HCEC 1CT (cell line): ENCODE results near the gene SGCD.

ENCODE experiments used
- DNase-seq: peaks from one replicate; pipeline ENCODE4 v3.0.0-alpha.2; 2017

Gene SGCD

DNA sequence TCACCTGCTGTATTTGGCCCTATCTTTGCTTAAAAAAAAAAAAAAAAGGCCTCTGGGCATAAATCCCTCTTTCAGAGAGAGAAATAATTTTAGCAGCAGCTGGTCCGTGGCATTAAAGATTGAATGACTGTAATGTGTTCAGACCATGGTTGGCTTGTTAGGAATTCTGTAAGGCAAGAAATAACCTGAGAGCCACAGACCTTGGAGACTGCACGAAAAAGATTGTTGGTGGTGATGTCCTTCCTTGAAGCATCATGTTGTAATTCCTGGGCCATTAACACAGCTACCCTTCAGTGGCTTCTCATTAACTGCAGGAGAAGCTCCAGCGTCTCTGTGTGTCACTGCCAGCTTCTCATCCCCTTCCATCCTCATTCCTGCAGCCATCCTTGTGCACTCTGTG lies 79.0 kb downstream of the SGCD start:
- no peak for DNase-seq

DNA sequence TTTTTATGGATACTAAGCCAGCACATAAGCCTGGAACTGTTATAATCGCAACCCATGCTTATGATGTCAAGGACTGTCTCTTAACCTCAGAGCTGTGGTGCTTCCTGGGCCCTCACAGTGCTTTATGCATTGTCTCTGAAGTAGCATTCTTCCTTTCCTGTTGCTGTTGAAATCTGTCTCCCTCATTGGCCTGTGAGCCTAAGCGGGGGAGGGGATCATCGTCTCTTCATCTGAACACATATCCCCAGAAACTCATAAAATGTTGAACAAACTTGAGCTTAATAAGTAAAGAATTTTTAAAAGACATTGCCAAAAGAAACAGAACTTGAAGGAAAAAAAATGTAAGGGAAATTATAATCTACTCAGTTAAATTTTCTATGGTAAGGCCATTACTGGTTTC lies 80.3 kb downstream of the SGCD start:
- DNase-seq: no peak

DNA sequence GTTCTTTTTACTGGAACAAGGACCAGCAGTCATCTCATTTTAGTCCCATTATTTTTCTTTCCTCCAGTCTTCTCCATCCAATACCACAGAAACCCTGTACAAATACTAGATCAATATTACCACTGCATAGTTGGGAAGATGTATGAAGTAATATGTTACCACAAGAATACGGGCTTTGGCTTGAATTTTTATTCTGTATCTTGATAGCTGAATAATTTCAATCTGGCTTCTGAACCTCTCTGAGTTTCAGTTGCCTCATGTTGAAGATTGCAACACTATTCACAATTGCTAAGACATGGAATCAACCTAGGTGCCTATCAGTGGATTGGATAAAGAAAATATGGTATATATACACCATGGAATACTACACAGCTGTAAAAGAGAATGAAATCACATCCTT lies 82.9 kb downstream of the SGCD start:
- no peak for DNase-seq

DNA sequence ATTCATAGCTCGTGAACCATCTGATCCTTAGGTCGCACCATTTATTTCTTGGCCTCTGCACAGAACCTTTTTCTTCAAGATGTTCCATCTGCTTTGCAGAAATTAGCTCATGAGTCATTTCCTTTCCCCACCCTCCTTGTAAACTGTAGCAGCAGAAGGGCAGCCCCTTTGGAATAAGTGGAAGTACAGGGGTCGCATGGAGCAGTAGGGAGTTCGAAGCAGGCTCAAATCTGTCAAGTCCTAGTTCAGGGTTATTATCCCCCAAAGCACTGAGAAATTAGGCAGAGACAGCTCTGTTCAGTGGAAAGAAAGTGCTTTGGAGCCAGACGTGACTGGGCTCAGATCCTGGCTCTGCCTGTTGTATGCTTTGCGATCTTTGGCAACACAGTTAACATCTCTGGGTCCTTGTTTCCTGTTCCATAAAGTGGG lies 84.2 kb downstream of the SGCD start:
- DNase-seq: peak; percentile 73

DNA sequence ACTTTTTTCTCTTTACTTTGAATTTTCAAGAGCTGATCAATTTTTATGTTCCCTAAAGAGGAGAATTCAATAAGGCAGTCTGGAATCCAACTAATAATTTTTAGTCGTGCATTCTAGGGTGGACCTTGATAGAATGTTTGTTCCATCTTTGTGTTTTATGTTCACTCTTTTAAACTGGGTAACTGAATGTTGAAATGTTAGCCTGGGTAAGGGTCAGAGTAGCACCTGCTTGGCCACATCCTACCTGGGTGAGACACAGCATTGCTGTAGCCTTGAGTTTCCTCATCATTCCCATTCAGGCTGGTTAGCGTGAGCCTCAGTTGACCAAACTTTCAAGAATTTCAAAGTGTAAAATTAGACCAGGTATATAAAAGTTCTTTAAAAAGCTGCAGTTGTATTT lies 85.0 kb downstream of the SGCD start:
- no peak for DNase-seq

DNA sequence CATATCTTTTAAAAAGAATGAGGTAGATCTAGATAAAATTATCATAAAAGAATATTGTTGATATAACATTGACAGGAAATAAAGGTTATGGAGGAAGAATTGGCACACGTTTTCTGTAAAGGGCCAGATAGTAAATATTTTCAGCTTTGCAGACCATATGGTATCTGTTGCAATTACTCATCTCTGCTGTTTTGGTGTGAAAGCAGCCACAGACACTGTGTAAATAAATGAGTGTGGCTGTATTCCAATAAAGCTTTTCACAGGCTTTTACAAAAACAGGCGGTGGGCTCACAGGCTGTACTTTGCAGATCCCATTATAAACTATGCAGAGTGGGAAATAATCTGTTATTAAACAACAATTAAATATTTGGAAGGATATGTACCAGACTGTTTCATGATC lies 87.4 kb downstream of the SGCD start:
- DNase-seq: peak; percentile 56

DNA sequence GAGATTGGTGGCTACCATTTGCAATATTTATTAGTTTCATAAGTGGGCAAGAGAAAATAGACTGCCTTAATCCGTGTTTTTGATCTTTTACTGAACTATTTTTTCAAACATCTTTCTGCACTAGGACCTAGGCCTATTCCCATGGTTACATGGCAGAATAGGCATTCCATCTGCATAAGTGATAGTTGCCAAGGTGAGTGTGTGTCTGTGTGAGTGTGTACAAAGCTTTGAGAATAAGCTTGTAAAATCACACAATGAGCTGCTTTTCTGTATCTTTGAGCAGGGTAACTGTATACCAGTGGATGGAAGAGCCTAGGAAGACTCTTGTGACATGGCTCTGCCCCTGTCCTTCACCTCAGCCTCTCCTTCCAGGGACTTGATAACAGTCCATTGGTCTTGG lies 92.7 kb downstream of the SGCD start:
- DNase-seq: no peak

DNA sequence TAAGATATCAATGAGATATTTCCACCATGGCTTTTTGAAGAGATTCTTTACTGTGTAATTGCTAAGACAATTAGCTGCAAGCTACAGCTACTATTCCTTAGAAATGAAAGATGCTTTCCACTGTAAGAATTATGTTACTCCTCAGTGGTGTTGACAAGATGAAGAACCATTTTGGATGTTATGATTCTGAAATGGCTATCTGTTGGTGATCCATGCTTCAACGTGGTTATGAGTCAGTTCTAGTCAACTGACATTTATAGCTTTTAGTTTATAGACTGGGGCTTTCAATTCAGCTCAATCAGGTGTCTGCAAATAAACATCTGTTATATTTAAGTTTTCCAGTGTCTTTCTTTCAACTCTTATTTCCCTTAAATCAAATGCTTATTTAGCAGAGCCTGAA lies 93.7 kb downstream of the SGCD start:
- DNase-seq: peak; percentile 8

DNA sequence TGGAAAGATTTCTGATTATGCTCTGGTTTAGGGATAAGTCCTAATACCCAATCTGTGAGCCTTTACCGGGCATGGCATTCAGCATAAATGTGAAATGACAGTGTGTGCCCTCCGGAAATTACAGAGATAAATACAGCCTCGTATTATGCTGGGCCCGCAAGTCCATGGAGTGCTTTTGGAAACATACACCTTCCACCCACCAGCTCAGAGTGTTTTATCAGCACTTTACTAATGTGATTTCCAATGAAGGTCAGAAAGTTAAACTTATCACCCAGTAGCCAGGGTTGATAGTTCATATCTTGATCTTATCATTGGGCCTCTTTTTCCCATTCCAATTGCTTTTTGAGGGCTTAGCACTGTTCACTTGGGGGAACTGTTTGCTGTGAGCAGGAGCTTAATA lies 94.8 kb downstream of the SGCD start:
- no peak for DNase-seq

DNA sequence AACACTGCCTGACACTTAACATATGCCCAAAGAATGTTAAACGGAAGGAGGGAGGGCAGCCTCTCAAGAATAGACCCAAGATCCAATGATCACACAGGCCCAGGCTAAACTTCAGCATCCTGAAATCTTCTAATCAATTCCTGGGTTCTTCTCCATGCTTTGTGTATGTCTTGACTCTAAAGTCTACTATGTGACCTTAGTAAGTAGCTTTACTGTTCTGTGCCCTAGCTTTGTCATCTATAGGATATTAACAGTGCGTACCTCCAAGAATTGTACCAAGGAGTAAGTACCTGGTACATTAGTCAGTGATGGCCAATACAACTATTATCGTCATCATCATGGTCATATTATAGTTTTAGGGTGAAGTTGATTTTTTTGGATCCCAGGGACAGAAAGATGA lies 96.6 kb downstream of the SGCD start:
- DNase-seq: no peak

DNA sequence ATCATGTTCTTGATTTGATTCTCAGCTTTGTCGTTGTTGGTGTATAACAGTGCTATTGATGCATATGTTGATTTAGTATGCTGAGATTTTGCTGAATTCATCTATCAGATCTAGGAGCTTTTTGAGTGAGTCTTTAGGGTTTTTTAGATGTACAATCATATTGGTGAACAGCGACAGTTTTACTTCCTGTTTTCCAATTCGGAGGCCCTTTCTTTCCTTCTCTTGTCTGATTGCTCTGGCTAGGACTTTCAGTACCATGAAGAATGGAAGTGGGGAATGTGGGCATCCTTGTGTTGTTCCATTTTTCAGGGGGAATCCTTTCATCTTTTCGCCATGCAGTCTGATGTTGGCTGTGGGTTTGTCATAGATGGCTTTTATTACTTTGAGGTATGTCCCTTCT lies 100.4 kb downstream of the SGCD start:
- DNase-seq: no peak

DNA sequence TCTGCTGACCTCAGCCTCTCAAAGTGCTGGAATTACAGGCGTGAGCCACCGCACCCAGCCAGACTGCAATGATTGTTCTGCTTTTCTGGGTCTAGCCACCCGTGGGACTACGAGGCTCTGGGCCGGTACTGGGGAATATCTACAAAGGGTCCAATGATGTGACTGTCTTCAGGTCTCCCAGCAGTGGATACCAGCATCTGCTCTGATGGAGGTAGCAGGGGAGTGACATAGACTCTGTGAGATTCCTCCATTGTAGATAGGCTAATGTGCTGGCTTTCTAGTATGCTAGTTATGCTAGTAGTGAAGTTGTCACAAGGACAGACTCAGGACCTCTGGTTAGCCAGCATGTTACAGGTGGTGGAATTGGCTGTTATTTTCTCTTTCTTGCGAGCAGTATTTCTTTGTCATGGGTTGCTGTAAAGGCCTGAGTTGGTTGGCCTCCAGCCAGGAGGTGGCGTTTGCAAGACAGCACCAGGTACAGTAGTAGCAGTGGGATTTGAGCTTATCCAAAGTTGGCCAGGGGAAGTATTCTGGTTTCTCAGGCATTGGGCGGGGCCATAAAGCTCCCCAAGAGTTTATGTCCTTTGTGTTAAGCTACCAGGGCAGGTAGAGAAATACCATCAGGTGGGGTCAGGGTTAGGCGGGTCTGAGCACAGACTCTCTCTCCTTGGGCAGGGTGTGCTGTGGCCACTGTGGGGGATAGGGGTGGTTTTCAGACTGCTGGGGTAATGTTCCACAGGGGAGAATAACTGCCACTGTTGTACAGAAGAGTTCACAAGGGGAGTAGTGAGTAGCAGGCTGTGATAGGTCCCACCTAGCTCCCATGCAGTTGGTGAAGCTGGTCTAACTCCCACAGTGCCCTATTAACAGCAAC lies 105.2 kb downstream of the SGCD start:
- no peak for DNase-seq

DNA sequence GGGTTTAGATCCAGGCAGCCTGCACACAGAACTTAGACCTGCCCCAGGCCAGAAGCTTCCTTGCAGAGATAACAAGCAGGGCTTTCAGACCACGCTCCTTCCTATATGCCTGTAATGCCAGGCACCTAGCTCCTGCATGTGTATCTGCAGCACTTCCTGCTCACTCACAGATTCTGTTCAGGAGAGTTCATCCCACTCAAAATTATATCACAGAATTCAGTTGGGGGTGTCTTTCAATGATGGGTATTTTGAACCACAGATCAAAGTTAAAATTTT lies 105.8 kb downstream of the SGCD start:
- DNase-seq: no peak

DNA sequence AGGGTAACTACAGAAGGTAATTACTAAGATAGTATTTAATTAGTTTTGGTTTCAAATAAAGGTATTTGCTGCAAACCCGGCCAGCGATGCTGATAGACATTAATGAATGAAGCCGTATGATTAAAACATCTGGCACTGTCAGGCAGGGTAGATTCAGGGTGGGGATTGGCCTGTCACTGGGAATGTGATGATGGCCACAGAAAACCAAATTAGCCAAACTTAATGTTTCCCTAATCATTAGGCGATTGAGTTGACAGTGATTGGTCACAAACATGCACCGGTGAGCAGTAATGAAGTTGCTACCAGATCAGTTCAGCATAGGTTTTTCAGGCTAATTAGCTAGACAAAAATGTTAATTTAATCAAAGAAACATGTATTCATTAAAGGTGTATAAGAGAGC lies 107.5 kb downstream of the SGCD start:
- DNase-seq: no peak

DNA sequence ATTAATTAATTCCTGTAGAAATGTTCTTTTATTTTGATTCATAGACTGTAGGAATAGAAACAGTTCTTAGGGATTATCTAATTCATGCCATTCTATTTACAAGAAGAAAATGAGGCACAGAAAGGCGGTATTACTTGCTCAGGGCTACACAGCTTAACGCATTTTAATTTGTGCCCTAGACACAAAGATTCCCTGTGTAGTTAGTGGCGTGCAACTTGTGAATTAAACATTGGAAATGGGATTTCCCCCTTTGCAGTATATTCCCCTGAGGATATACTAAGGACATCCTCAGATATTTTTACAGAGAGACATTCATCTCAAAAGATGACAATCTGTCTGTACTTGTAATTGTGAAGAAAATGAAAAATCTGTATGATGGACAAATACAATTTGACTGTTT lies 108.1 kb downstream of the SGCD start:
- DNase-seq: no peak

DNA sequence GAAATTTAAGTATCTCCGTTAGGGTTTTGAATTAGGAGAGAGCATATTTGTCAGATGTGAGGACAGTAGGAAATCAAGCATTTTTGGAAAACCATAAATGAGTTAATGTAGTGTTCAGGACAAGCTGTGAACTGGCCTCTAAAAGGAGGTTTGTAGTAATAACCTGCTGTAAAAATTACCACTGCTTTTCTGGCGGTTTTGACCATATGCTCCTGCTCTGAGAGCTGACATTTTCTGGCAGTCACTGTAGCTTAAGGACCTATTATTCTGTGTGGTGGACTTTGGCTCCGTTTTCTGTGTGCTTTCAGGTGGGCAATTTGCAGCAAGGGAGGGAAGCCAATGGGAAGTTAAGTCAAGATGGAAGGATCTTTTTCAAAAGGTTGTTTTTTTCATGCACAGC lies 111.1 kb downstream of the SGCD start:
- DNase-seq: no peak

DNA sequence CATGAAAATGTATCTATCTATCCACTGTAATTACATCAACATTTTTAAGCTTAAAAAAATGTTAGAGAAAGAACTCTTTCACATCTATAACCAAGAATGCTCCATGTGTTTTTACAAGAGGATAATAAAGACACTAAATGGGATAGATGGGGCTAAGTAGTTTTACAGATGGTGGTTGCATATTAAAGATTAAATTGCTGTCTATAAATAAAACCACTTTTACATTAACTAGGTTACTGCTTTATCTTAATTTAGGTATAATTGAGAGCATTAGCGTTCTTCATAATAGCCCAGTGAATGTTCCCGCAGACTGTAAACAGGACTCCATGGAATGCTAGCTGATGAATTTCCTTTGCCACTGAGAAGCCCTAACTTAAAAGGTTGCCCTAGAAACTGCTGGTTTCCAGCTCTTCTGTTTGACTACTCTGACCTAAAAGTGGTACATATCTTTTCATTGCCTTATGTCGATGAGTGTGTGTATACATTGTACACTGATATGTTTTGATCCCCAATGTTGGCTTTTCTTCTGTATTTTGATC lies 117.9 kb downstream of the SGCD start:
- no peak for DNase-seq

DNA sequence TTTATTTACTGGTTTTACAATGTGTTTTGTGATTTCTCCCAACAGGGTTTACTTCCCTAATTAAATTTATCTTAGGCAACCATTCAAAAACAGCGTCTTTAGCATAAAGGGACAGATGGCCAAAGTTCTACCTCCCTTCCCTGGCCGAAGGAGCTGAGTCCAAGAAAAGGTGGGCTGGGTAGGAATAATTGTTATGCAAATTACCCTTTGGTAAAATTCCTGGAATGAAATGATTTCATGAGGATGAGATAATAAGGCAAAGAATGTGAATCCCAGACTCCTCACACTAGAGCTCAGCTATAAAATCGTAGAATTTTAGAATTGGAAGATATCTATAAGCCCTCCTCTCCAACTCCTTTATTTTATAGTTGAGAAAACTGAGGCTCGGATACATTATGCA lies 119.6 kb downstream of the SGCD start:
- DNase-seq: no peak

DNA sequence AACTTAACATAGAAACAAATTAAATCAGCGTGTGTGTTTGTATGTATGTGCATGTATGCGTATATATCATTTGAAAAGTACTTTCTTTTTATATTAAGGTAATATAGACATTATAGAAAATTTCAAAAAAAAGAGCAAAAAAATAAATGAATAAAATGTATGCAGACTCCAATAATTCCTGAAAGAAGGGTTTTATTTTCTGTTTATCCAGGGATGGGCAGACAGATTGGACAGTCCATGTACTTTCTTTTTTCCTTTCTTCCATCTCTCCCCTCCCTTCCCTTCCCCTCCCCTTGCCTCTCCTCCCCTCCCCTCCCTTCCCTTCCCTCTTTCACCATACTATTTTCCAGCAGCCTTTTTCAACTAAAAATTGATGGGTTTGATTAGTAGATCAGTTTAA lies 123.8 kb downstream of the SGCD start:
- no peak for DNase-seq

DNA sequence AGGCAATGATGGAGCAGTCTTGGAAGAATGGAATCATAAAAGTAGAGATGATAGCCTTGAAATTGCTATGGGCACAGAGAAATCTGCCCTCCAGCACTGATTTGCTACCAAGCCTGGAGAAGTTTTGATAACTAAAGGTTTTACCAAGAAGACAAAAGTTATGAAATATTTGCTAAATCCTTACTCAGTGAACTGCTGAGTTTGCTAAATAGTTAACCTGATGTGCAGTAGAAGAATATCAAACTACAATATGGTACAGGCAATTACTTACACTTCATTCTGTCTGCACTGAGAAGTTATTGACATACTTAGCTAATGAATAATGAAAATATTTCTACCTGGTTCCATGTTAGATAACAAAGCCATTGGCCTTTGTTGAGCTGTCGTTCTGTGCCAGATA lies 124.5 kb downstream of the SGCD start:
- DNase-seq: no peak

DNA sequence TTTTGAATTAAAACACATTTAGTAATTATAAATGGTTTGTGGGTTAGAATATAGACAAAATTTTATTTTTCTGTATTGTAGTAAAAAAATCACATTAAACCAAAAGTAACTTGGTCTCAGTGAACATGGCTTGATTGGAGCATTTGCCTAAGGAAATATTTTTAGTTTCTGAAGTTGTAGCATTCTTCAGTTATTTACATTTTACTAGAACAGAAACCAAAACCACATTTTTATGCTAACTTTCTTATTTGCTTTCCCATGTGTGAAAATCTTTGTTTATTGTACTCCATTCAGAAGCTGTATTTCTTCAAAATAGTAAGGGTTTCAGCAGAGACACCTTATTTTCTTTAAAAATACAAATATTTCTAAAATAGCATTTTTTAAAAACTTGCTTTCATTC lies 129.9 kb downstream of the SGCD start:
- DNase-seq: no peak

DNA sequence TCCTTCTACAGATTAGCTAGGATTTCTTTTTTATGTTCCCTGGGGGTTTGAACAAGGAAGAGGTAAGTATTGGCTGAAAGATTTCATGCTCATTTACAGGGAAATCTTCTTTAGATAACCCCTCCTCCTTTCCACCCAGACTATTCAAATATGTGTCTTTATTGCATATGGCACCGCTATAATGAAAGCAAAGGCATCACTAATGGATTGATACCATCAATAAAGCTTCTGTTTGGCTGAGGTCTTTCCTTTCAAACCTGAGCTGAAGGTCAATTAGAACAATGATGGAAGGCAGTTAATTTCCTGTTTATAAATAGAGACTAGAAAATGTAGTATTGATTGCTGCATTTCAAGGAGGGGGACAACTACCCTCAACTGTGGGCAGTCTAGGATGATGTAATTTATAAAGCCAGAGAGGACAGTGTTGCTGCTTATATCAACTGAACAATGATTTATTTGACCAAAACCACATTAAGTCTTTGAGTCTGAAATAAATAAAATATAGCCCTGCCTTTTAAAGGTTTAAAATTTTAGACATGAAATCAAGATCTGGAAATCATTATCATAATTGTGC lies 132.9 kb downstream of the SGCD start:
- DNase-seq: no peak

DNA sequence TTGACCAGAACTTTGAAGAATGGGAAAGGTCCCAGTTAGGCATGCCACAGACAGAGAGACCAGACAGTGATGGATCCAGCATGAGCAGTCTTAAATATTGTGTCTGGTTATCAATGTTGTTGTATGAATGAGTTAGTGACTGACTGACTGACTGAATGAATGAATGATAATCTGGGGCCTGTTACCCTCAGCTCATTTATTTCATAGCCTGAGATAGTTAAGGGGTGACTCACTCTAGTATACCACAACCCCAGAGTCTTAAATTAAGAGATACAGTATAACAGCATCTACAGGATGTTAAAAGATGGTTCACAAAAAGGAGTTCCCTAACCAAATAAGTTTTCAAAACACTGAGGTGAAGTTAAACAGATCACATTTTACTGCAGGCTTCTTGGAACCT lies 133.5 kb downstream of the SGCD start:
- DNase-seq: peak; percentile 25

DNA sequence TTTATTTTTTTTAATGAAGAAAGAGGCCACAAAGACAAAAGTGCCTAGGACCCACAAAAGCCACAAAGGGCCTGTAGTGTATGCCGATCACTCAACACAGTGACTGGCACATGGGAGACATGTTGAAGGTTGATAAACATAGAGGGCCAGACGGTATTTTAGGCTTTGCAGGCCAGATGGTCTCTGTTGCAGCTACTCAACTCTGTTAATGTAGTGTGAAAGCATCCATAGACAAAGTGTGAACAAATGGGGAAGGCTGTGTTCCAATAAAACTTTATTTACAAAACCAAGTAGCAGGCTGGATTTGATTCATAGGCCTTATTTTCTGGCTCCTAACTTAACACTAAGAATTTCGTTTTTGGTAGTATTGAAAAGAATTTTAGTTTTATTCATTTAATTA lies 139.9 kb downstream of the SGCD start:
- DNase-seq: no peak

DNA sequence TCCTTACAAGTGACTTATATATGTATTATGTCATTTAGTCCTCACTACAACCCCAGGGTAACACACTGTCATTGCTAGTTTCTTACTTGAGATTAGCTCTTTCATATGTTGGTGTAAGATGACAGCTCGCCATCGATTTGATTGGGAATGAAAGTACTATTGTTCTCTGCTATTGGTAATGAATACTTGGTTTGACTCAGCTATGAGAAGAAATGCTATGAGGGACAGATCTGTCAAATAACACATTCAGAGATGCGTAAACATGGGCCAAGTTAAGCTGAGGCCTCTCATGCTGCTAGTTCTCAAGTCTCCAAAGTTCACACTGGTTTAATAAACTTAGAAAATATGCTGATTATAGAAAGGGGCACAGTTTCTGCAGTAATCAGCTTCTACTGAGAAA lies 142.7 kb downstream of the SGCD start:
- DNase-seq: no peak
